GM12891 (cell line): ENCODE measurements around the gene FCN1.

Source experiments
- POLR2A ChIP-seq: IDR thresholded peaks from 2 replicates; pipeline ENCODE4 v1.6.1; 2011; ENCODE audit warnings: low read depth, low read length, control low read depth
- POLR2AphosphoS5 ChIP-seq: IDR thresholded peaks from 2 replicates; pipeline ENCODE4 v1.6.1; 2011; ENCODE audit warnings: low read depth, low read length, control low read depth
- TAF1 ChIP-seq: IDR thresholded peaks from 2 replicates; pipeline ENCODE4 v1.6.1; 2011; ENCODE audit warnings: low read depth, low read length, control low read depth

- TF ChIP-seq POLR2A (no peak), POLR2AphosphoS5 (no peak), TAF1 (no peak)
Observed at GRCh38 chr9:134892221-134892620, 25.5 kb downstream of the FCN1 start.
